Measurements from ENCODE around the gene CHST15.

The CHST15 gene

DNA sequence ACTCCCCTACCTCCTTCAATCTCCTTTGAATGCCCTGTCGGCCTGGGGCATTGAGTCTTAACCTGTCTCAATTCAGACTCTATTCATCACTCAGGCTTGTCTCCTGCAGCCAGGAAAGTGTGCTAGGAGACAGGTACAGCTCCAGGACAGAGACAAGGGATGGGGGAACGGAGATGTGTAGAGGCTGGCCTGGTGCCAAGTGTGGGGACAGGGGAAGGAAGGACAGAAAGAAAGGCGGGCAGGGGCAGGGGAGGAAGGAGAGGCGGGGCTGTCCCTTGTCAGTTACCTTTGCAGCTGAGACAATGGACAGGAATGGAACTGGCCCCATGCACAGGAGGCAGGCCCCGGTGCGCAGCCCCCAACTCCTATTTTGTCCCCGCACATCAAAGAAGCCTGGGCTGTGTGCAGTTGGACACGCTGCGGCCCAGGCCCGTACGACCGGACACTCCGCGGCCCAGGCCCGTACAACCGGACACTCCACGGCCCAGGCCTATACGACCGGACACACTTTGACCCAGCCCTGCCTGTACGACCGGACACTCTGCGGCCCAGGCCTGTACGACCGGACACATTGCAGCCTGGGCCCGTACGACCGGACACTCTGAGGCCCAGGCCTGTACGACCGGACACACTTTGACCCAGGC is 36.9 kb downstream of the CHST15 start:
- no peak overlapping the region for H3K4me3 ChIP-seq (ENCODE audit: low read length)
- DNase-seq (ENCODE audit: low read depth, low spot score) = no peak

DNA sequence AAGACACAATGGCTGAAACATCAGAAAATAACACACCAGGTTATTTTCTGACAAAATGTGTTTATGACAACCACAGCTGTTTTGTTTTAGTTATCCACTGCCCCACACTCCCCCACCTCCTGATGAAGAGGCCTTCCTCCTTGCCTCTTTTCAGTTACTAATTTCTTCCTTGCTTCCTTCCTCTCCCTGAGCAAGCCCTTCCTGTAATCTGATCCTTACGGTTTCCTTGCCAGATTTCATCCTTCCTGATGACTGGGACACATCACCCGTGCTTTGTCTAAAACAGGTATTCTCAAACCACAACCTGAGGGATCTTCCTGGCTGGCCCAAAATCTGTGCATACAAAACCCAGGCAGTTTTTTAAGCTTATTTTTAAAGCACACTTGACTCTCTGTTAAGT is 39.4 kb downstream of the CHST15 start:
- no peak for DNase-seq (ENCODE audit: low read depth, low spot score)
- no peak overlapping the region for H3K4me3 ChIP-seq (ENCODE audit: low read length)

DNA sequence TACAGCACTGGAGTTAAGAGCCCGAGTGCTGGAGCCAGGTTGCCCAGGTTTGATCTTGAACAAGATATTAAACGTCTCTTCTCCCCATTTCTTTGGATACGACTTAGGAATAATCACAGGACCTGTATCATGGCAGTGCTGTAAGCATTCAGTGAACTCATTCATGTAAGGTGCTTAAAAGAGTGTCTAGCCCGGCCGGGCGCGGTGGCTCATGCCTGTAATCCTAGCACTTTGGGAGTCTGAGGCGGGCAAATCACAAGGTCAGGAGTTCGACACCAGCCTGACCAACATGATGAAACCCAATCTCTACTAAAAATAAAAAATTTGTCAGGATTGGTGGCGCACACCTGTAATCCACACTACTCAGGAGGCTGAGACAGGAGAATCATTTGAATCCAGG is 40.8 kb downstream of the CHST15 start:
- no peak overlapping the region for H3K4me3 ChIP-seq (ENCODE audit: low read length)
- no peak for DNase-seq (ENCODE audit: low read depth, low spot score)

DNA sequence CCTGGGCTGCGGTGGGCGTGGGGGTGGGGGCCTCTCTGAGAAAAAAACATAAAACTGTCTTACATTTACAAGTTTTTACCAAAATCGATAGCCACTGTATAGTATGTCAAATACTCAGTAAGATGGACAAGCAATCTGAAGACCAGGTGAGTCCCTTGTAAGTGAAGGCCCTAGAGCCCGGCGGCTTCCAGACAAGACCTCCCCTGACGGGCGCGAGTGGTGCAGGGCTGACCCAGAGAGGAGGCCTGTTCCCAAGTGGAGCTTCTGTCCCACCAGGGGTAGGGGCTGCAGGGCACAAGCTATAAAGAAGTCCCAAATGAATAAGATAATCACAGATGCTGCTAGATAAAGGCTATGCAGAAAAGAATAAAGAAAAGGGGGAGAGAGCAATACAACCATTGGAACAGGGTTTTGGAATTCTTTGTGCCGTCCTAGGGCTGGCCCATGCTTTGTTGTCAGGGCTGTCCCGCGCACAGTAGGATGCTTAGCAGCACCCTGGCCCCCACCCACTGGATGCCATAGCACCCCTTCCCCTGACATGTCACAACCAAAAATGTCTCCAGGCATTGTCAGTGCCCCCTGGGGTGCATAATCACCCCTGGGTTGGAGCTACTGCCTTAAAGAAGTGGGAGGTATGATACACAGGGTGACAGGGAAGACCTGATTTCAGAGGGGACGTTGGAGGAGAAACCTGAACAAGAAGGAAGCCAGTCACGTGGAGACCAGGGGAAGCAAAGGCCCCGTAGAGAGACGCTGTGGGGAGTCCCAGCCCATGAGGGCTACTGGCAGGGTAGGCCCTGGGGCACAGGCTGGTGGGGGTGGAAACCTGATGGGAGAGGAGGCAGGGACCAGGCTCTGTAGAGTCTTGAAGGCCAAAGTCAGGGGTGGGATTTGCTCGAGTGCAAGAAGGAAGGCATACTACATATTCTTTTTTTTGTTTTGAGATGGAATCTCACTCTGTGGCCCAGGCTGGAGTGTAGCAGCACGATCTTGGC is 43.1 kb downstream of the CHST15 start:
- DNase-seq (ENCODE audit: low read depth, low spot score) = no peak
- no peak overlapping the region for H3K4me3 ChIP-seq (ENCODE audit: low read length)

DNA sequence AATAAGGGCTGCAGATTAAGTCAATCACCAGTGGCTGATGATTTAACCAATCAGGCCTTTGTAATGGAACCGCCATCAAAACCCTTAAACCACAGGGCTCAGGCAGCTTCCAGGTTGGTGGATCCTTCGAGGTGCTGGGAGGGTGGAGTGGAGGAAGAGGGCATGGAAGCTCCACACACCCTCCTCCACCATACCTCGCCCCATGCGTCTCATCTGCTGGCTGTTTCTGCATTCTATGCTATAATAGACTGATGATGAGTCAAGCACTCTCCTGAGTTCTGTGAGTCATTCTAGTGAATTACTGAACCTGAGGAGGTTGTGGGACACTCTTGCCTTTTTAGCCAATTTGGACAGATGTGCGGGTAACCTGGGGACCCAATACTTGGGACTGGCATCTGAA is 43.9 kb downstream of the CHST15 start:
- no peak overlapping the region for H3K4me3 ChIP-seq (ENCODE audit: low read length)
- no peak for DNase-seq (ENCODE audit: low read depth, low spot score)

DNA sequence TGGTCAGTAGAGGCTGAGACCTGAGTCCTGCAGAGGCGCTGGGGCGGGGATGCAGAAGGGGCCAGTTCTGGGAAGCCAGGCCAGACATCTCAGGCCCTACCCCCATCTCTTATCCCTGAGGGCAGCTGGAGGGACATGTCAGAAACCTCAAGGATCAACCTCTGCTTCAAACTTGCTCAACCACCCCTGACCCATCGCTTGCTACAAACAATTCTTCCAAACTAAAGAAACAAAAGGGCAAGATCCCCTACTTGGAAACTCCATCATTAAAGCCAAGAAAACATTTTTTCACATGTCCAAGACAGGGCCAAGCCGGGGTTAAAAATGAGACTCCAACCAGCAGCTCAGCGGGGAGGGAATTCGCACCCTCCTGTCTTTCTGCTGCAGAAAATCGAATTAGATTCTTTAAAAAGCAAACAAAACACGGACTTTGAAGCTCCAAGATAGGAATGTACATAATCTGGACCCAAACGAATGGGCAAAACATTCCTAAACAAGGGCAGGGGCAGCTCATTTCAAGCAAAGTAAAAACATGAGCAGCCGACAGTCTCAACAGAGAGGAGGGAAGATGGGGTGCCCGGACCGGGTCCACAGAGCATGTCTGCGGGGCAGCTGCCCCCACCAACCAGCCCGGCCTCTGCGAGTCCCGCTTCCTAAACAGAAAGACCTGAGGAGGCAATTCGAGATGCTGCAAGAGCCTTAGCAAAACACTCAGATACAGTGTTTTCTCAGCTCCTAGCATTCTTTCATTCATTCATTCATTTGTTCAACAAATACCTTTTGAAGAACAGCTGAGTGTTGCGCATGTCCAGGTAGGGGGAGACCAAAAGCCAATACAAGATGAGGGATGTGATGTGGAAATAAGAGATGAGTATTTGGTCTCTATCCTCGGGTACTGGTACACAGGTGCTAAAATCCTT is 44.8 kb downstream of the CHST15 start:
- DNase-seq (ENCODE audit: low read depth, low spot score) = no peak
- no peak overlapping the region for H3K4me3 ChIP-seq (ENCODE audit: low read length)

DNA sequence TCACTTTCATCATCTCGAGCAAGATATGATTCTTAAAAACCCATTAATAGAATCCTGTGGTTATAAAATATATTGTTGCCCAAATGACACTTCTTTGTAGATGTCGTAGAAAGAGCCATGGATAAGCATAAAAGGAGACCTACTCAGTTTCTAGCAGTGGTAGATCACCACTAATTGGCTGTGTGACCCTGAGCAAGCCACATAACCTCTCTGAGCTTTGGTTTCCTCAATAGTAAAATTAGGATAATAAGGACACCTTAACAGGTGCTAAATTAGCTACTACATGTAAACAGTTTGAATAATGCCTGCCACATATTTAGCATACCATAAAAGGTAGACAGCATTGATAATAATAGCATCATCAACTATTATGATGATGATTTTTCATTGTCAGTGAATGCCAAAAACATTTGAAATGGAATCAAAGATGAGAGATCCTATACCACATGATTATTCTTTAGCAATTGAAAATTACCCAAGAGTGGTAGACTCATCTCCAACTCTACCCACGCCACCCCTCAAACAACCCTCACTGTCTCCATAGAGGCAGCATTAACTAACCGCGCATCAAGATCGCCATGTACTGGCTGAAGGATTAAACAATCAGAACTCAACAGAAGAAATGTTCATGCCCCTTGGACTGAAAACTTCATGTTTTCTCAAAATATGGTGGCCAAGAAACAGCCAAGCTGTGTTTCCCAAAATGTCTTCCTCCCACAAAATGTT is 45.8 kb downstream of the CHST15 start:
- H3K4me3 ChIP-seq (ENCODE audit: low read length) = no peak overlapping the region
- no peak for DNase-seq (ENCODE audit: low read depth, low spot score)

DNA sequence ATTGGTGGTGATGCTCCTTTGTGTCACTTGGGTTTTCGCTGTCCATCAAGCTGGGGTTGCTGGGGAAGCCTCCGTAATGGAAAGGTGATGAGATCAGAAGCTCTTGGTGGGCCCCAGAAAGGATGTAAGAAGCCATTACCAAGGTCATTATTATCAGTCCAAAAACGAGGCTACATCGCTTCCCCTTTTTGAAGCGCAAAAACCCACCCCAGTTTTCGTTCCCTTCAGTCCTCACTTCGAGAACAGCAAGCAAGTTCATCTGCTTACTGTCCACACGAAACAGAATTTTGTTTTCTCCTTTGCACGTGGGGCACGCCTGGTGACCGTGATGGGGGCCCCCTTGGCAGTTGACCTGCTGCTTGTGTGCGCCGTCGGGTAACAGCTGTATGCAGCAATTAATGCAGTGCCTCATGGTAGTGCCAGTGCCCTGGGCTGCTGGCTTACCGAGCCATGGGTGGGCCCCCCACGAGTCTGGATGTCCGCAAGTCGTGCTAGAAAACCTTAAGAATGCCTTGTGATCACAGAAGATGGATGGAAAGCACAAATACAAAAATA is 47.5 kb downstream of the CHST15 start:
- DNase-seq (ENCODE audit: low read depth, low spot score) = no peak
- H3K4me3 ChIP-seq (ENCODE audit: low read length) = no peak overlapping the region

DNA sequence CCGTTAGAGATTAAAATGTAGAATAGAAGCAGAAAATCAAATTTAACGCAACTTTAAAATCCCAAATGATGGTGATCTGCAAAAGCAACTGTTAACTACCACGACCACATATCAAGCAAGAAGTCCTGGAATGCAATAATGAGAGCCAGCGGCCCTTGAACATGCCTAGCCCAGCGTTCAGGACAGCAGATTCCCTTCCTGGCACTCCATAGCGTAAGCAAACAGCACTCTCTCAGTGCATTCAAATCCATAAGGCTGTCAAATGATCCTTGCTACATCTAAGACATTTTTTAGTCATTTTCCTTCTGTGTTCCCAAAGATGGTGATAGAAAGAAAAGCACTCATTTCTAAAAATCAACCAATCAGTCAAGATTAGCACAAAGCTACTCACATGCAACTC is 48.1 kb downstream of the CHST15 start:
- DNase-seq (ENCODE audit: low read depth, low spot score) = no peak

DNA sequence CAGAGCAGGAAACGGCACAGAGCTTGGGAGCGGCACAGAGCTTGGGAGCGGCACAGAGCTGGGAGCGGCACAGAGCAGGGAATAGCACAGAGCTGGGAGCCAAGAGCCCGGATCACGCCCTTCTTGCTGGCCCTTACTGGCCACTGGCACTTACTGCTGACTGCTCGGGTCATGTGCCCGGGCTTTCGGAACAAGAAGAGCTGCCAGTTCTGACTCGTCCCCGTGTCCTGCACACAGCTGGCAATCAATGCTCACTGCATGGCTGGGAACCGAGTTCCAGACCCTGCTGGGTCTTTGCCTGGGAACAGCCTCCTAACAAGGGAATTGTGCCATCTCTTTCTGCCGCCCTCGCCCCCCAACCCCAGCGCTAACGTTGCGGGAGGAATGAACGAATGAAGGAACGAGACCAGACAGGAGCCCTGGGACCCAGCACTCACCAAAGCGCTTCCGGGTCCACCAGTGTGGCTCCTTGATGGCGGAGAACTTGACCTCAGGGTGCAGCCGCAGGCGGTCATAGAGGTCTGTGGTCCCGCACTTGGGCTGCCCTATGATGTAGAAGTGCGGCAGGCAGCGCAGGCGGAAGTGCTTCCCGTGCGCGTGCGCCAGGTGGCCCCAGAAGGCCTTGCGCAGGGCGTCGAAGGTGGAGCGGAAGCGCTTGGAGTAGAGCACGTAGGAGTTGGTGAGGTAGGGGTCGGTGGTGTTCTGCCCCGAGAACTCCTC is 49.1 kb downstream of the CHST15 start:
- no peak overlapping the region for H3K4me3 ChIP-seq (ENCODE audit: low read length)
- DNase-seq (ENCODE audit: low read depth, low spot score) = no peak

More for the DNA sequence above, 48.1 kb downstream of the CHST15 start:
- H3K4me3 ChIP-seq (ENCODE audit: low read length) = no peak overlapping the region

DNA sequence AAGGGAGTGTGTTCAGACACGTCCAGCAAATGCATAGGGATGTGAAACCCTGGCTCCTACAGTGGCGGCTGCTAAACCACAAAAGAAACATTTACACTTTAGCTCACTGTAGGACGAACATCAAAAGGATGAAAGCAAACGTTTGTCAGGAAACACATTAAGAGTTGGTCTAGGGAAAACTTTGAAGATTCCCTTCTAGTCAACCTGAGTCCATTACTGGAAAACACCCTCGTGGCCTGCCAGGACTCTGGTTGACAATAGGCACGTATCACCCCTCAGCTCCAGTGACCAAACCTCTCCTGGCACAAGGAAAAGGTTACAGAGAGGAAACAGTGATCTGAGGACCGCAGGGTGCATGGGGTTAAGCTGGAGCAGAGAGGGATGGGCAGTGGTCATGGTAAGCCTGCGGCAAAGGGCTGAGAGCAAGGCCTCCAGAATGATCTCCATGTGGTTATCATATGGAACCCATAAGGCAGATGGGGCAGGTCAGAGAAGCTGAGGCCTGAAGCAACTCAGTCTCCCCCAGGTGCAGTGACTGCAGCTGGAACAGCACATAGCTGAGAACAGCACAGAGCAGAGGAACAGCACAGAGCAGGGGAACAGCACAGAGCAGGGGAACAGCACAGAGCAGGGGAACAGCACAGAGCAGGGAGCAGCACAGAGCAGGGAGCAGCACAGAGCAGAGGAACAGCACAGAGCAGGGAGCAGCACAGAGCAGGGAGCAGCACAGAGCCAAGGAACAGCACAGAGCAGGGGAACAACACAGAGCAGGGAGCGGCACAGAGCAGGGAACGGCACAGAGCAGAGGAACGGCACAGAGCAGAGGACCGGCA is 49.9 kb downstream of the CHST15 start:
- DNase-seq (ENCODE audit: low read depth, low spot score) = peak; percentile 65
- H3K4me3 ChIP-seq (ENCODE audit: low read length) = no peak overlapping the region

DNA sequence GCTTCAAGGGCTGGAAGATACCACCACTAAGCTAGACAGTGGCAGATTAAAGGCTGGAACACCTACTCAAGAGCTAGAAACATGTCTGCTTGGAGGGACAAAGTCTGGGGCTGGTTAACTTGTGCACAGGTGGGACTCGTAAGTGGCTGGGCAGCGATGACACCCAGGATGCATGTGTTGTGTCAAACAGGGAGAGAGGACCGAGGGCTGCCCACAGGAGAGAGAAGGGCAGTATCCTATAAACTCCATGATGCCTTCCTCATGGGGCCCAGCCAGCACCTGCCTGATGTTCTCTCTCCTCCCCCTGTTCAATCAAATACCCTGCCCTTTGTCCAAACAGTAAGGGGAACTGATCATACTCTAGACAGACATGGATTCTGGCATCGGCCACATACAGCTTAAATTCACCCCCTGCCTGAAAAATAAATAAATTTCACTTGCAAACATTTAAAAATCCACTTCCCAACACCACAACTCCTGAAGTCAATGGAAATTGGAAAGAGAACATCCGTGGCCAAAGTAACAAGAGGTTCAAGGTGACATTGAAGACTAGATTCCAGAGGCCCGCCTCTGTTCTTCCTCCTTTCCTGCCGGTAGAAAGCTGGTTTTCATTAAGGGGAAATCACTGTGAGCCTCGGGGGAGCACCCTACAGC is 50.6 kb downstream of the CHST15 start:
- H3K4me3 ChIP-seq (ENCODE audit: low read length) = no peak overlapping the region
- DNase-seq (ENCODE audit: low read depth, low spot score) = no peak

DNA sequence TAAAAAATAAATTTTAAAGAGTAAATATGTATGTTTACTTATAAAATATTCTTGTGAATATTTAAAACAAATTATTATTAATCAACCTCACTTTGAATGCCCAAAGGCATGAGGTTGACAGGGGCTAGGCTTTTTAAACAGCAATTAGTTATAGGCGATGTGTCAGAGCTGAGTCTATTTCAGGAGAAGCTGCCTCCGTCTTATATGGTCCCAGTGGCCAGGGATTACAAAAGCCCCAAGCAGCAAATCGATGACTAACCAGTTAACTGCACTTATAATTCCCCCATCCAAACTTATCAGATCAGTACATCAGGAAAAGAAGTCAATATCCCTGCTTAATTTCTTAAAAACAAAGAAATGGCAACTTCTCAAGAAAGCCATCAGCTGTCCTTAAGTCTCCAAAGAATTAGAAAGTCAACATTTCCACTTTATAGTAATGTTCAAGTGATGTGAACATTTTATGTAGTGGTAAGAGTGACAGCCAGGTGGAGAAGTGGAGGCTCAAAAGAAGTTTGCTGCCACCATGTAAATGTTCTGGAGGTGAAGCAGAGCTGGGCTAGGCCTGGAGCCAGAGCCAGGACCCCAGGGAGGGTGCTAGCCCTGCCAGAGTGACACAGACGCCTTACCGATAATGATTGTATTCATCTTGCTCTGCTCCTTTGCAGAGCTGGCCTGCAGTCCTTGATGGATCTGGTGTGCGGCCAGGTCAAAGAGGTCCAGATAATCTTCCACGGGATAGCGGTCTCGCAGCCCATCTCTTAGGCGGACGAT is 51.5 kb downstream of the CHST15 start:
- DNase-seq (ENCODE audit: low read depth, low spot score) = no peak

DNA sequence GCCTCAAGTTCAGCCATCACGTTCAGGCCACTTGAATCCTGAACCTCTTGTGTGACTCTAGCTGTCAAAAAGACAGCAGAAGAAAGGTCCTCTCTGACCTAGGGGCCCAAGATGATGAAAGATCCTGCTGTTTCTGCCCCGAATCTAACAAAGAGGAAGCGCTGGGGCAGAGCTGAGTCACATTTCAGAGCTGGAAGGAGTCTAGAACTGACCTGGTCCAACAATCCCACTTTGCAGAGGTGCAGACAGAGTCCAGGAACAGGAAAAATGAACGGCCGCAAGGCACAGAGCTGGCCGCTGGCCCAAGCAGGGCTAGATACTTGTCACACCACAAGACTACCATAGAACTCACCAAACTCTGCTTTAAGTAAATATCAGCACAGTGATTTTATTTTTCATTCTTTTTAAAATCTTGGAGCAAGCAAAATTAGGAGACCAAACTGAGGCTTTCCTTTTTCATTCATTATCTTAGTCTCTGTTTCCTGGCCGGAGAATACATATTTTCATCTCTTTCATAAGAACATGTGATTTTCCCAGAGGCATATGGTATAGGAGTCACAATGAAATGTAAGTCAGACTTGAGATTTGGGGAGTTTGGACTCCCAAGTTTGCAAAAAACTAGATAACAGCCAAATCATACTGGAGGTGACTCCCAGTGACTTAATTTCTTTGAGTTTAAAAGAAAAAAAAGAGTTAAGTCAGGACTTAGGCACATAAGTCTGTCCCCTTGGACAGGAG is 52.8 kb downstream of the CHST15 start:
- no peak for DNase-seq (ENCODE audit: low read depth, low spot score)
- H3K4me3 ChIP-seq (ENCODE audit: low read length) = no peak overlapping the region

More for the DNA sequence above, 51.5 kb downstream of the CHST15 start:
- no peak overlapping the region for H3K4me3 ChIP-seq (ENCODE audit: low read length)

DNA sequence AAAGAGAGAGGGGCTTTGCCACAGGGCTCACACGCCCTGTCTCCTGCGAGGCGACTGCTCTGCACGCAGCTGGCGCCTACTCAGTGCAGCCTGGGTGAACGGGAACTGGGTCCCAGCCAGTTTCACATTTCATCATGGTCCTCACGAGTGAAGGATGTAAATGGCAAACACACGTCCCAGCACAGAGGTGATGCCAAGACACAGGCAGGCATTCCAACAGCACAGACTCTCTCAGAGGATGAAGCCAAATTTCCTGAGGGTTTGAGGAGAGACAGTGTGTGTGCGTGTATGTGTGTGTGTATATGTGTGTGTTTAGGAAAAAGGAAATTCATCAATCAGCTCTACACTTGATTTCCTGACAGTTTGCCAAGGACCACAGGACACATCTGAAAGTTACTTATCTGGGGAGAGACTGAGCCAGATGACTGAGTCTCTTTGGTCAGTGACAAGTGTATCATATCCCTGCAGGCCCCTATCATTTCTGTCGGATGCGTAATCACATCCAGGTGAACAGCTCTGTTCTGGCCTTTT is 53.9 kb downstream of the CHST15 start:
- H3K4me3 ChIP-seq (ENCODE audit: low read length) = no peak overlapping the region
- no peak for DNase-seq (ENCODE audit: low read depth, low spot score)

All from Jurkat, Clone E6-1 (cell line).